ENCODE results near the gene CD9.

CD9 gene

GRCh38 chr12:6195665-6196535, 4.3 kb upstream of the CD9 start:
- Histone ChIP-seq H3F3A (ENCODE audit: insufficient read depth, low read length) (no peaks in the 10 kb centered on the region), H3K79me2 (ENCODE audit: insufficient read depth, low read length) (no peaks in the 10 kb centered on the region), H2AFZ (ENCODE audit: low read length) (0 out of 2 replicates have a peak overlapping the region, but pooled peaks have one; percentile 69), H4K20me1 (ENCODE audit: insufficient read depth, low read length) (no peaks in the 10 kb centered on the region), H3K27ac (ENCODE audit: low read depth, low read length, poor library complexity, severe bottlenecking) (peak overlapping the region; percentile 79), H3K36me3 (ENCODE audit: insufficient read depth, low read length) (no peaks in the 10 kb centered on the region), H3K4me1 (ENCODE audit: insufficient read depth, low read length, severe bottlenecking) (peaks cover 40% of the 10 kb centered on the region), H3K9me2 (ENCODE audit: low read depth, low read length) (no peaks in the 10 kb centered on the region), H3K4me2 (ENCODE audit: low read length) (peak overlapping the region; percentile 35), H3K27me3 (ENCODE audit: insufficient read depth, low read length) (no peaks in the 10 kb centered on the region), H3K9ac (ENCODE audit: low read length) (peak overlapping the region; percentile 47), H3K4me3 (ENCODE audit: low read depth, low read length, poor library complexity, severe bottlenecking) (peak overlapping the region; percentile 33), H3K9me3 (ENCODE audit: low read length) (no peaks in the 10 kb centered on the region)
- TF ChIP-seq CTCF (IDR thresholded peaks at IDR 0.05; ENCODE audit: low read length) (peak; percentile 82), EZH2 (IDR thresholded peaks at IDR 0.05; ENCODE audit: borderline replicate concordance, low read length) (no peak)

- TF ChIP-seq EZH2 (IDR thresholded peaks at IDR 0.05; ENCODE audit: borderline replicate concordance, low read length) = no peak
- no peak for TF ChIP-seq CTCF (IDR thresholded peaks at IDR 0.05; ENCODE audit: low read length)
- Histone ChIP-seq H2AFZ (ENCODE audit: low read length) (no peak overlapping the region), H3K9me3 (ENCODE audit: low read length) (no peaks in the 10 kb centered on the region), H3K9ac (ENCODE audit: low read length) (no peak overlapping the region; the same call in 1 of the 2 replicates), H3K36me3 (ENCODE audit: insufficient read depth, low read length) (no peaks in the 10 kb centered on the region), H4K20me1 (ENCODE audit: insufficient read depth, low read length) (no peaks in the 10 kb centered on the region), H3K4me3 (ENCODE audit: low read depth, low read length, poor library complexity, severe bottlenecking) (no peak overlapping the region), H3K27ac (ENCODE audit: low read depth, low read length, poor library complexity, severe bottlenecking) (peak overlapping the region; percentile 66), H3K4me2 (ENCODE audit: low read length) (peak overlapping the region; percentile 76; the same call in 1 of the 2 replicates), H3K4me1 (ENCODE audit: insufficient read depth, low read length, severe bottlenecking) (peaks cover 50% of the 10 kb centered on the region), H3K27me3 (ENCODE audit: insufficient read depth, low read length) (no peaks in the 10 kb centered on the region), H3K79me2 (ENCODE audit: insufficient read depth, low read length) (0 out of 2 replicates have a peak, but pooled peaks cover 8% of the 10 kb centered on the region), H3K9me2 (ENCODE audit: low read depth, low read length) (no peaks in the 10 kb centered on the region), H3F3A (ENCODE audit: insufficient read depth, low read length) (no peaks in the 10 kb centered on the region)
Measured at GRCh38 chr12:6198051-6198450, 2.1 kb upstream of the CD9 start.

GRCh38 chr12:6198556-6198955, 1.6 kb upstream of the CD9 start:
- Histone ChIP-seq H3K4me2 (ENCODE audit: low read length) (peak overlapping the region; percentile 76), H3F3A (ENCODE audit: insufficient read depth, low read length) (no peaks in the 10 kb centered on the region), H3K9me2 (ENCODE audit: low read depth, low read length) (no peaks in the 10 kb centered on the region), H3K9ac (ENCODE audit: low read length) (peak overlapping the region; percentile 44; the same call in 1 of the 2 replicates), H3K4me3 (ENCODE audit: low read depth, low read length, poor library complexity, severe bottlenecking) (peak overlapping the region; percentile 74), H3K27ac (ENCODE audit: low read depth, low read length, poor library complexity, severe bottlenecking) (peak overlapping the region; percentile 66), H3K9me3 (ENCODE audit: low read length) (no peaks in the 10 kb centered on the region), H3K27me3 (ENCODE audit: insufficient read depth, low read length) (no peaks in the 10 kb centered on the region), H4K20me1 (ENCODE audit: insufficient read depth, low read length) (no peaks in the 10 kb centered on the region), H3K4me1 (ENCODE audit: insufficient read depth, low read length, severe bottlenecking) (peaks cover 55% of the 10 kb centered on the region), H3K36me3 (ENCODE audit: insufficient read depth, low read length) (no peaks in the 10 kb centered on the region), H3K79me2 (ENCODE audit: insufficient read depth, low read length) (0 out of 2 replicates have a peak, but pooled peaks cover 10% of the 10 kb centered on the region), H2AFZ (ENCODE audit: low read length) (no peak overlapping the region)
- no peak for TF ChIP-seq CTCF (IDR thresholded peaks at IDR 0.05; ENCODE audit: low read length)
- no peak for TF ChIP-seq EZH2 (IDR thresholded peaks at IDR 0.05; ENCODE audit: borderline replicate concordance, low read length)

Data from OCI-LY1 (cell line).